ENCODE measurements around the gene CSRNP3. TPM values are rescaled to one million over a fixed set of nuclear protein-coding genes. Genes with fewer than 3 reads are reported as not detected.

CSRNP3 gene
- total and polyA plus RNA-seq, 2 experiments from 2014 or later: 3.0 to 14.0 TPM

DNA sequence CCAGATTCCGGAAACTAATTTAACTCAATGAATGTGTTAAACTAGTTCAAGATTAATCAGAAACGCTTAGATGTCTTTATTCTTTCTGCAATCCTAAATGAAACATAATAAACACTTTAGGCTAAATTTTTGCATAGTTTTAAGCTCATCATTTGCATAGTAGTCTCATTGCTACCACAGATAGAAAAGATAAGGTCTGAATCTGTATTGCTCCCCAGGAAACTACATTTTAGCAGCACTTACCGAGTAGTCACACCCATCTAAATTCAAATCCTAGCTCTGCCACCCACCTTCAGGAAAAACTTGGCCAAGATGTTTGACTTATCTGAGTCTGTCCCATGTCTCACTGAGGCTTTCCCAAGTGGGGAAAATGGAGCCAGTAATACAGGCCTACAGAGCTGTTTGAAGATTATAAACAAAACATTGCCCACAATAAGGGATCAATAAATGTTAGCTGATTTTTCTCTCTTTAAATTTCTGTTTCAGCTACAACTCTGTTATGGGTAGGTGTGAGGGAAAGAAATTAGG is 237.5 kb downstream of the CSRNP3 start:
- no peaks in the 10 kb centered on the region for H3K27me3 ChIP-seq
- H2AFZ ChIP-seq: no peak overlapping the region
- H3K4me1 ChIP-seq (ENCODE audit: insufficient read depth): no peaks in the 10 kb centered on the region
- H3K27ac ChIP-seq: no peak overlapping the region
- TF ChIP-seq EZH2 (IDR thresholded peaks at IDR 0.05; ENCODE audit: borderline replicate concordance) (no peak), EZH2phosphoT487 (IDR thresholded peaks at IDR 0.05; ENCODE audit: low read depth, severe bottlenecking, unreplicated experiment) (no peak)
- TF ChIP-seq, protein P1, sequence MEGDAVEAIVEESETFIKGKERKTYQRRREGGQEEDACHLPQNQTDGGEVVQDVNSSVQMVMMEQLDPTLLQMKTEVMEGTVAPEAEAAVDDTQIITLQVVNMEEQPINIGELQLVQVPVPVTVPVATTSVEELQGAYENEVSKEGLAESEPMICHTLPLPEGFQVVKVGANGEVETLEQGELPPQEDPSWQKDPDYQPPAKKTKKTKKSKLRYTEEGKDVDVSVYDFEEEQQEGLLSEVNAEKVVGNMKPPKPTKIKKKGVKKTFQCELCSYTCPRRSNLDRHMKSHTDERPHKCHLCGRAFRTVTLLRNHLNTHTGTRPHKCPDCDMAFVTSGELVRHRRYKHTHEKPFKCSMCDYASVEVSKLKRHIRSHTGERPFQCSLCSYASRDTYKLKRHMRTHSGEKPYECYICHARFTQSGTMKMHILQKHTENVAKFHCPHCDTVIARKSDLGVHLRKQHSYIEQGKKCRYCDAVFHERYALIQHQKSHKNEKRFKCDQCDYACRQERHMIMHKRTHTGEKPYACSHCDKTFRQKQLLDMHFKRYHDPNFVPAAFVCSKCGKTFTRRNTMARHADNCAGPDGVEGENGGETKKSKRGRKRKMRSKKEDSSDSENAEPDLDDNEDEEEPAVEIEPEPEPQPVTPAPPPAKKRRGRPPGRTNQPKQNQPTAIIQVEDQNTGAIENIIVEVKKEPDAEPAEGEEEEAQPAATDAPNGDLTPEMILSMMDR (IDR thresholded peaks at IDR 0.05; ENCODE audit: poor library complexity): no peak
- H3K9me3 ChIP-seq (ENCODE audit: low read depth): no peaks in the 10 kb centered on the region
- no peaks in the 10 kb centered on the region for H3K9me2 ChIP-seq (replicated peaks; ENCODE audit: insufficient read depth)
- no peak for DNase-seq (ENCODE audit: low spot score)
- 64% methylated on average over 3 of the region's 3 CpGs for WGBS (ENCODE audit: low lambda C conversion rate, missing lambda C conversion rate)
- H3K36me3 ChIP-seq (replicated peaks; ENCODE audit: insufficient read depth, low read depth): no peaks in the 10 kb centered on the region
- H4K20me1 ChIP-seq (ENCODE audit: insufficient read depth, poor library complexity, severe bottlenecking): no peaks in the 10 kb centered on the region
- no peaks in the 10 kb centered on the region for H3K79me2 ChIP-seq
- no peak overlapping the region for H3K4me2 ChIP-seq
- H3K4me3 ChIP-seq: no peak overlapping the region

DNA sequence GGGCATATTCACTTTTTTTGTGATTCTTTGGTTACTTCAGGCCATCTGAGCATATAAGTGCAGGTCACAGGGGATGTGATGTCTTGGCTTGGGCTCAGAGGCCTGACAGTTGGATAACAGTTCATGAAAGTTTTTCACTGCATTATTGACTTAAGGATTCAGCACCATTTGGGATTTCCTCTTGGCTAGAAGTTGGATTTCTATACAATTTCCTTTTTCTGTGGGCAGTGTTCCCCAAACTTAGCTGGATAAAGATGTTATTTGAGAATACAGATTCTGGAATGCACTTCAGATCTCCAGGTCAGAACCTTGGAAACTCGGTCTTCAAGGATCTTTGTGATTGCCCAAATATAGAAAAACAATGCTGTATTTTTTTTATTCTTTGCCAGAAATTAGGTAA is 246.6 kb downstream of the CSRNP3 start:
- no peaks in the 10 kb centered on the region for H3K9me2 ChIP-seq (replicated peaks; ENCODE audit: insufficient read depth)
- 86% methylated on average over 1 of the region's 1 CpG for WGBS (ENCODE audit: low lambda C conversion rate, missing lambda C conversion rate)
- no peaks in the 10 kb centered on the region for H4K20me1 ChIP-seq (ENCODE audit: insufficient read depth, poor library complexity, severe bottlenecking)
- H3K27me3 ChIP-seq: no peaks in the 10 kb centered on the region
- no peak overlapping the region for H3K27ac ChIP-seq
- no peak for TF ChIP-seq EZH2 (IDR thresholded peaks at IDR 0.05; ENCODE audit: borderline replicate concordance)
- TF ChIP-seq, protein P1 (IDR thresholded peaks at IDR 0.05; ENCODE audit: poor library complexity): no peak
- no peak for TF ChIP-seq EZH2phosphoT487 (IDR thresholded peaks at IDR 0.05; ENCODE audit: low read depth, severe bottlenecking, unreplicated experiment)
- no peaks in the 10 kb centered on the region for H3K4me1 ChIP-seq (ENCODE audit: insufficient read depth)
- H3K36me3 ChIP-seq (replicated peaks; ENCODE audit: insufficient read depth, low read depth): no peaks in the 10 kb centered on the region
- no peaks in the 10 kb centered on the region for H3K79me2 ChIP-seq
- no peak overlapping the region for H3K4me3 ChIP-seq
- H2AFZ ChIP-seq: no peak overlapping the region
- H3K4me2 ChIP-seq: no peak overlapping the region
- H3K9me3 ChIP-seq (ENCODE audit: low read depth): no peaks in the 10 kb centered on the region
- no peak for DNase-seq (ENCODE audit: low spot score)

DNA sequence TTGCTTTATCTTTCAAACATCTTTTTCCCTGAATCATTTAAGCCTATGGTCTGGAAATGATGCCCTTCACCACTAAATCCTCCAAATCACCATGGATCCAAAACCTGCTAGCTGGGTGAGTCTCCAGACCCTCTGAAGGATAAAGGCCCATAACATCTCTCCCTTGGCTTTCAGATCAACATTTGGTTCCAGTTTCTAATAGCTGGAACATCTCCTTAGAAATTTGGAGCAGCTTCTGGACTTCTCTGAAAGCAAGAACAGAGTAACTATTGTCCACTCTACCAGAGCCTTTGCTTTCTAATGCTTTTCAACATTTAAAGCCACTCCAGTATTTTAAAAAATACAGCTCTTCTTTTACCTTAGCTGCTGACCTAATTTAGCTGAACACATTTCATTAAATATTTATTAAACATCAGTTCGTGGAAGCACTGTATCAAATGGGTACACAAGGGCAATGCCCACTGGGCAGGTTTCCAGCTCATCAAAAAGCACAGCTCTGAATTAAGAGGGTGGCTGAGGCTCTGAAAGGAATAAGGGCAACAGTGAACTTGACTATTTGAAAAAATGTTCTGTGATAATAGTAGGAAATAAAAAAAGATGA is 249.2 kb downstream of the CSRNP3 start:
- no peaks in the 10 kb centered on the region for H3K4me1 ChIP-seq (ENCODE audit: insufficient read depth)
- no peak overlapping the region for H2AFZ ChIP-seq
- no peaks in the 10 kb centered on the region for H4K20me1 ChIP-seq (ENCODE audit: insufficient read depth, poor library complexity, severe bottlenecking)
- H3K36me3 ChIP-seq (replicated peaks; ENCODE audit: insufficient read depth, low read depth): no peaks in the 10 kb centered on the region
- H3K9me3 ChIP-seq (ENCODE audit: low read depth): no peaks in the 10 kb centered on the region
- no peak for TF ChIP-seq EZH2phosphoT487 (IDR thresholded peaks at IDR 0.05; ENCODE audit: low read depth, severe bottlenecking, unreplicated experiment)
- TF ChIP-seq, protein P1 (IDR thresholded peaks at IDR 0.05; ENCODE audit: poor library complexity): no peak
- TF ChIP-seq EZH2 (IDR thresholded peaks at IDR 0.05; ENCODE audit: borderline replicate concordance): no peak
- H3K27ac ChIP-seq: no peak overlapping the region
- no peak for DNase-seq (ENCODE audit: low spot score)
- H3K4me3 ChIP-seq: no peak overlapping the region
- no peaks in the 10 kb centered on the region for H3K9me2 ChIP-seq (replicated peaks; ENCODE audit: insufficient read depth)
- WGBS (ENCODE audit: low lambda C conversion rate, missing lambda C conversion rate): 69% methylated on average over 1 of the region's 1 CpG
- H3K27me3 ChIP-seq: no peaks in the 10 kb centered on the region
- no peaks in the 10 kb centered on the region for H3K79me2 ChIP-seq
- H3K4me2 ChIP-seq: no peak overlapping the region

Data from hepatocyte (in vitro differentiated cells).